Ectodermal cell (in vitro differentiated cells): ENCODE results near the gene LDB3.

ENCODE experiments used
- H3K27ac ChIP-seq: 2 replicates; pipeline ENCODE4 v1.7.0; 2013; ENCODE audit warnings: mild to moderate bottlenecking, low read depth, low read length; ENCODE audit not compliant: insufficient read depth, poor library complexity, severe bottlenecking
- H3K27me3 ChIP-seq: 2 replicates; pipeline ENCODE4 v1.7.0; 2013; ENCODE audit warnings: mild to moderate bottlenecking, low read length; ENCODE audit not compliant: insufficient read depth, control insufficient read depth, poor library complexity, severe bottlenecking
- H3K36me3 ChIP-seq: one replicate; pipeline ENCODE4 v1.7.0; 2013; ENCODE audit warnings: low read length; ENCODE audit not compliant: control insufficient read depth, insufficient read depth
- H3K4me1 ChIP-seq: one replicate; pipeline ENCODE4 v1.7.0; 2013; ENCODE audit warnings: low read length; ENCODE audit not compliant: control insufficient read depth, insufficient read depth
- H3K4me3 ChIP-seq: 2 replicates; pipeline ENCODE4 v1.7.0; 2013; ENCODE audit warnings: low read depth, low read length, control low read depth; ENCODE audit not compliant: insufficient read depth
- H3K9me3 ChIP-seq: 2 replicates; pipeline ENCODE4 v1.7.0; 2013; ENCODE audit warnings: mild to moderate bottlenecking, low read length, moderate library complexity; ENCODE audit not compliant: control insufficient read depth
- WGBS, 2 experiments: methylation state at CpG; one replicate each; pipeline ENCODE4 v1.1.7; 2013; ENCODE audit warnings: missing lambda C conversion rate in 2 of 2; 5-methylcytosine and 5-hydroxymethylcytosine counted together

Gene LDB3

DNA sequence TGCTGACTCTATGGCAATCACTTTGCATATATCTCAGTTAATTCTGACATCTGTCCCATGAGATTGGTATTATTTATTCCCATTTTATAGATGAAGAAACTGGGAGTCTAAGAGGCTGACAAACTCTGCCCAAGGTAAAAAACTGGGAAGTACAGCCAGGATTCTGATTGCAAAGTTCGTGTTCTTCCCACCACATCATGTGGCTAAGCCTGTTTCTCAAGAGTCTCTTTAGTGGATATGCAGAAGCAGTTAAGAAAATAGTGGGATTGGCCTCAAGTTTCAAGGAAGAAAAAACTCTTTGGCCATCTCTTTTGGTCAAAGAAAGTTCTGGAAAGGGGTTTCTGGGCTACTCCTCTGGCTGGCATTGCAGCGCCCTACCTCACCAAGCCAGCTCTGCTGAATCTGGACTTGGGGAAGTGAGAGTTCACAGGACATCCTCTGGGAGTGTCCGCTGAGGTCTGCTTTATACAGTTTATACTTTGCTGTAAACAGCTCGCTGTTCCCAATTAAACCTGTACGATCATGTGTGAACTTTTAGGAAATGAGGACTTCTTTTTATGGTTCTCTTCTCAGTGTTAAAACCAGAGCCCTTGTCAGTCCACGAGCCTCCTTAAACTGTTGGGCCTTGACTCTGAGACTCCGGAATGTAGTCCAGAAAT, 75.9 kb downstream of the LDB3 start:
- Histone ChIP-seq H3K27me3 (no peaks in the 10 kb centered on the region), H3K36me3 (no peaks in the 10 kb centered on the region), H3K27ac (no peak overlapping the region), H3K4me1 (no peaks in the 10 kb centered on the region), H3K4me3 (no peak overlapping the region), H3K9me3 (no peaks in the 10 kb centered on the region)
- WGBS, 2 experiments: 87 to 88% methylated on average over 7 of the region's 7 CpGs

DNA sequence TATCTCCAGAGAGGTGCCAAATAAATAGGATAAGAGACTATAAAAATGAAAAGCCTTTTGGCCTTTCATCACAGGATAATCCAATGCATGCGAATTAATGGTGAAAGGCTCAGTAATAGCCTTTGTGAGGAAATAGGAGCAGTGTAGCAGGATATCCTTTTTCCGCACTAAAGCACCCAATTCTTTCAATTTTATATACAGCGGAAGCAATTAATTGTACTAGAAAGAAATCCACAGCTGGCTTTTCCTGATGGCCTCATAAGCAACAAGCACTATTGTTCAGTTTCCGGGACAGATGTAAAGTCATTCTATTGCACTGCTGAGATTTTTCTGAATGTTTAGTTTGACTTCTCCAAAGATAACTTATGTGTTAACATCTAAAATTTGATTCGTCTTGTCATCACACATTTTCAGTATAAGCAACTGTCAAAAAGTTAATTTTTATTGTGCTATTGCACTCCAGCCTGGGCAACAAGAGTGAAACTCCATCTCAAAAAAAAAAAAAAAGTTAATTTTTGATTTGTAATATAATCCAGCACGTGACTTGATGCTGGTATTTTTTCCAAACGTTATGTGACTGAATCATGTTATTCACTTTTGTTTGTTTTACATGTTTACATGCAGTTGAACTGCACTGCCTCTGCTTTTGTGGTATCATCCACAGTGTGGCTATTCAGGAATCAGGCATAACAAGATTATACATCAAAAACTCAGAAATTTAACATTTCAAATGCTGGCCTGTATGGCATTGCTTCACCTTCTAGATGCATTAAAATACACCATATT, 79.7 kb downstream of the LDB3 start:
- Histone ChIP-seq H3K36me3 (no peaks in the 10 kb centered on the region), H3K27me3 (no peaks in the 10 kb centered on the region), H3K9me3 (no peaks in the 10 kb centered on the region), H3K27ac (no peak overlapping the region), H3K4me1 (no peaks in the 10 kb centered on the region), H3K4me3 (no peak overlapping the region)
- WGBS, 2 experiments: 89 to 91% methylated on average over 7 of the region's 7 CpGs

DNA sequence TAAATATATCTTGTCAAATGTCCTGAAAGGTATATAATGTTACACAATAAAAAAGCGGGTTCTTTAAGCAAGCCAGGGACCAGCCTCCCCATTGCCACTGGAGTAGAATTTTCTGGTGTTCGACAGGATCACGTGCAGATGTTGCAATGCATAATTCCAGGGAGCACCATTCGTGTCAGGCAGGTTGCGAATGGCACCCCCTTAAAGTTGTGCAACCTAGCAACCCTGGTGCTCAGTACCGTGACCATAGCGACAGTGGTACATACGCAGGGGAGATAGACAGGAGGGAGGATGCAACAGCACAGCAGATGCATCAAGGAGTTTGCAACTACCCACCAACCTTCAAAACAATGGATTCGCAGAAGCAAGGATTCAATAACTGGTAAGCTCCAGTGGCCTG, 81.5 kb downstream of the LDB3 start:
- WGBS, 2 experiments: 96% methylated on average over 9 of the region's 9 CpGs
- no peak overlapping the region for H3K27ac ChIP-seq
- H3K27me3 ChIP-seq: no peaks in the 10 kb centered on the region

DNA sequence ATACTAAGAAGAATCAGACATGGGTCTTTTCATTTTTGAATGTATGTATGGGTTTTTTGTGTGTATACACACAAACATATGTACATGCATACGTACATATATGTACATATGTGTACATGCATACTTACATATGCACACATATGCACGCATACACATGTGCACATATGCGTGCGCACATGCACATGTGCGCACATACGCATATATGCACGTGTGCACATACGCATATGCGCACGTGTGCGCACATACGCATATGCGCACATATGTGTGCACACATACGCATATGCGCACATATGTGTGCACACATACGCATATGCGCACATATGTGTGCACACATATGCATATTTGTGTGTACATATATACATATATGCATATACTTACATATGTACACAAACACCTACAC, 83.2 kb downstream of the LDB3 start:
- Histone ChIP-seq H3K27ac (no peak overlapping the region), H3K36me3 (no peaks in the 10 kb centered on the region), H3K4me3 (no peak overlapping the region), H3K9me3 (no peaks in the 10 kb centered on the region), H3K27me3 (no peaks in the 10 kb centered on the region), H3K4me1 (peaks cover 10% of the 10 kb centered on the region)
- WGBS, 2 experiments: 84 to 85% methylated on average over 17 of the region's 17 CpGs

More for the DNA sequence above, 81.5 kb downstream of the LDB3 start:
- Histone ChIP-seq H3K4me1 (peaks cover 10% of the 10 kb centered on the region), H3K36me3 (no peaks in the 10 kb centered on the region), H3K9me3 (no peaks in the 10 kb centered on the region), H3K4me3 (no peak overlapping the region)

- no peak overlapping the region for H3K27ac ChIP-seq
- H3K27me3 ChIP-seq: no peaks in the 10 kb centered on the region
- no peaks in the 10 kb centered on the region for H3K9me3 ChIP-seq
- WGBS, 2 experiments: 73 to 78% methylated on average over 4 of the region's 4 CpGs
- peaks cover 10% of the 10 kb centered on the region for H3K4me1 ChIP-seq
- H3K4me3 ChIP-seq: no peak overlapping the region
- no peaks in the 10 kb centered on the region for H3K36me3 ChIP-seq
Measured at GRCh38 chr10:86752311-86752710, 84.0 kb downstream of the LDB3 start.

- H3K4me3 ChIP-seq: no peak overlapping the region
- no peak overlapping the region for H3K27ac ChIP-seq
- WGBS, 2 experiments: 92 to 97% methylated on average over 2 of the region's 2 CpGs
Measured at GRCh38 chr10:86753051-86753450, 84.7 kb downstream of the LDB3 start.

DNA sequence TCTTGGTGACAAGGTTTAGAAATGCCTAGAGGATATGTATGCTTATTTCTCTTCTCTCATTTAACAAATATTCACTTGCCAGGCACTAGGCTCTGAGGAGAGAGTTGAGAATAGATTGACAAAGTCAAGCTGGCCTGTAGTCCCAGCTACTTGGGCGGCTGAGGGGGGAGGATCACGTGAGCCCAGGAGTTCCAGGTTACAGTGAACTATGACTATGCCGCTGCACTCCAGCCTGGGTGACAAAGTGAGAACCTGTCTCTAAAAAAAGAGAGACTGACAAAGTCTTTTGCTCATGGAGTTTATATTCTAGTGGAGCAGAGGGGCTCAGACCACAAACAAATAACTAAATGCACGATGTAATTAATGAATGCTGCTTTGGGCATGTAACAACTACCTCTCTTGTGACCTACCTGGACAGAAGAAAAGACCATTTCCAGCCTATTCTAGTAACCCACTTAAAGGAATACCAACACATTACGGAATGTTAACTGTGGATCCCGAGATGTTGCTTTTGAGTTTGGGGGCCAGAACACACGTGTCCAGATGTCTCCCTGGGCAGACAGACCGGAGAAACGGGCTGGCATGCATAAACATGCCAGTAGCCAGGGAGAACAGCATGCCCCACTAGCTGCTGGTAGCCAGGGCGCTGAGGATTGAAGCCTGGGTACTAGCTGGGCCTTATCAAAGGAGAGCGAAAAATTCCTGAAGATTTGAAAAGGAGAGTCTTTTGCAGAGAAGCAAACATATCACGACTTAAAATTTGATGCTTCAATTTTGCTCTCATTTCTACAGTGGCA, 85.5 kb downstream of the LDB3 start:
- Histone ChIP-seq H3K9me3 (no peaks in the 10 kb centered on the region), H3K27ac (no peak overlapping the region), H3K4me1 (peaks cover 10% of the 10 kb centered on the region), H3K4me3 (no peak overlapping the region), H3K27me3 (no peaks in the 10 kb centered on the region), H3K36me3 (no peaks in the 10 kb centered on the region)
- 89 to 91% methylated on average over 12 of the region's 12 CpGs for WGBS, 2 experiments

More at GRCh38 chr10:86753051-86753450, 84.7 kb downstream of the LDB3 start:
- no peaks in the 10 kb centered on the region for H3K36me3 ChIP-seq
- peaks cover 10% of the 10 kb centered on the region for H3K4me1 ChIP-seq
- H3K27me3 ChIP-seq: no peaks in the 10 kb centered on the region
- no peaks in the 10 kb centered on the region for H3K9me3 ChIP-seq

GRCh38 chr10:86755454-86755739, 87.1 kb downstream of the LDB3 start:
- Histone ChIP-seq H3K4me1 (peaks cover 10% of the 10 kb centered on the region), H3K9me3 (no peaks in the 10 kb centered on the region), H3K27me3 (no peaks in the 10 kb centered on the region), H3K4me3 (peak overlapping the region; percentile 67), H3K36me3 (no peaks in the 10 kb centered on the region), H3K27ac (peak overlapping the region; percentile 92)
- WGBS, 2 experiments: 1 to 5% methylated on average over 8 to 9 of the region's 9 CpGs

GRCh38 chr10:86755740-86756510, 87.6 kb downstream of the LDB3 start:
- Histone ChIP-seq H3K36me3 (no peaks in the 10 kb centered on the region), H3K27me3 (no peaks in the 10 kb centered on the region), H3K4me1 (peaks cover 10% of the 10 kb centered on the region), H3K4me3 (peak overlapping the region; percentile 67), H3K27ac (peak overlapping the region; percentile 92), H3K9me3 (no peaks in the 10 kb centered on the region)
- WGBS, 2 experiments: 0 to 1% methylated on average over 89 of the region's 89 CpGs
